Daoy (cell line): Measurements from ENCODE around the gene VIT. TPM values are rescaled to one million over a fixed set of nuclear protein-coding genes. Genes with fewer than 3 reads are reported as not detected.

ENCODE experiments used
- DNase-seq: peaks from one replicate; pipeline ENCODE4 v3.0.0-alpha.2; 2015; ENCODE audit warnings: low read depth
- total RNA-seq: library from RNA; depleted of rRNA; stranded (reverse); fragments of >200 nt; shearing (Covaris generic); gene quantifications from 2 replicates; pipeline ENCODE4 v1.2.3, GENCODE V29; 2014

The VIT gene
- total RNA-seq, 1 experiment from 2014 or later, result not detected

- DNase-seq, result peak; percentile 65
These were observed 11.7 kb downstream of the VIT start for GRCh38 chr2:36708041-36708741.

- DNase-seq, result no peak
These were observed 14.5 kb downstream of the VIT start for GRCh38 chr2:36710858-36711515.

GRCh38 chr2:36711741-36712314 is 15.3 kb downstream of the VIT start:
- DNase-seq, result no peak

- no peak for DNase-seq
These were observed 16.8 kb downstream of the VIT start for GRCh38 chr2:36713310-36713709.

- DNase-seq, result no peak
These were observed 19.6 kb downstream of the VIT start for GRCh38 chr2:36716111-36716510.

GRCh38 chr2:36717603-36718266 is 21.2 kb downstream of the VIT start:
- DNase-seq, result no peak

- DNase-seq, result no peak
These were observed 31.0 kb downstream of the VIT start for GRCh38 chr2:36727550-36727949.

GRCh38 chr2:36729067-36729466 is 32.6 kb downstream of the VIT start:
- DNase-seq, result no peak

- peak; percentile 21 for DNase-seq
These were observed 35.6 kb downstream of the VIT start for GRCh38 chr2:36731941-36732672.

GRCh38 chr2:36732673-36733036 is 36.1 kb downstream of the VIT start:
- no peak for DNase-seq

GRCh38 chr2:36733215-36733614 is 36.7 kb downstream of the VIT start:
- DNase-seq, result no peak

- DNase-seq, result peak; percentile 19
These were observed 37.8 kb downstream of the VIT start for GRCh38 chr2:36734304-36734703.

- no peak for DNase-seq
These were observed 40.7 kb downstream of the VIT start for GRCh38 chr2:36737131-36737750.

GRCh38 chr2:36740061-36740460 is 43.6 kb downstream of the VIT start:
- DNase-seq, result no peak

GRCh38 chr2:36741188-36741837 is 44.8 kb downstream of the VIT start:
- DNase-seq, result no peak

GRCh38 chr2:36743954-36744353 is 47.4 kb downstream of the VIT start:
- DNase-seq, result no peak

- no peak for DNase-seq
These were observed 51.7 kb downstream of the VIT start for GRCh38 chr2:36748166-36748565.

- DNase-seq, result no peak
These were observed 53.6 kb downstream of the VIT start for GRCh38 chr2:36750101-36750500.

GRCh38 chr2:36753706-36754221 is 57.3 kb downstream of the VIT start:
- DNase-seq, result peak; percentile 70

- no peak for DNase-seq
These were observed 58.1 kb downstream of the VIT start for GRCh38 chr2:36754578-36754977.

GRCh38 chr2:36756438-36756837 is 59.9 kb downstream of the VIT start:
- DNase-seq, result no peak
